Osteoblast (primary cell): ENCODE measurements around the gene TPM1. TPM values are rescaled to one million over a fixed set of nuclear protein-coding genes. Genes with fewer than 3 reads are reported as not detected.
A peak's percentile ranks its signal among the peaks of the same experiment; 100 is the strongest.

Source experiments
- DNase-seq: peaks from one replicate; pipeline ENCODE4 v3.0.0; 2011; ENCODE audit warnings: low spot score, mixed read lengths; ENCODE audit not compliant: insufficient read length; ENCODE audit errors: missing footprints
- H2AFZ ChIP-seq: 2 replicates; pipeline ENCODE4 v1.6.0; 2011; ENCODE audit warnings: mild to moderate bottlenecking, low read length
- H3K27ac ChIP-seq: 2 replicates; pipeline ENCODE4 v1.5.1; 2011; ENCODE audit warnings: mild to moderate bottlenecking, low read depth, low read length, moderate library complexity
- H3K27me3 ChIP-seq: 2 replicates; pipeline ENCODE4 v1.6.0; 2012; ENCODE audit warnings: mild to moderate bottlenecking, control low read depth, inconsistent platforms, low read length, moderate library complexity; ENCODE audit not compliant: insufficient read depth
- H3K36me3 ChIP-seq: 2 replicates; pipeline ENCODE4 v1.5.1; 2011; ENCODE audit warnings: mild to moderate bottlenecking, low read length, control low read depth, moderate library complexity; ENCODE audit not compliant: insufficient read depth
- H3K4me1 ChIP-seq: 2 replicates; pipeline ENCODE4 v1.5.1; 2011; ENCODE audit warnings: mild to moderate bottlenecking, low read length, control low read depth, moderate library complexity; ENCODE audit not compliant: insufficient read depth
- H3K4me2 ChIP-seq: 2 replicates; pipeline ENCODE4 v1.6.0; 2011; ENCODE audit warnings: mild to moderate bottlenecking, low read length; ENCODE audit not compliant: insufficient read depth
- H3K4me3 ChIP-seq: fragments of 200-600 bp; sonication (generic); 3 replicates; pipeline ENCODE4 v1.5.1; 2012; ENCODE audit warnings: mild to moderate bottlenecking, low read length, inconsistent platforms; ENCODE audit not compliant: insufficient read depth
- H3K79me2 ChIP-seq: 2 replicates; pipeline ENCODE4 v1.6.0; 2012; ENCODE audit warnings: mild to moderate bottlenecking, low read length, control low read depth, inconsistent platforms; ENCODE audit not compliant: insufficient read depth
- H3K9me3 ChIP-seq: 2 replicates; pipeline ENCODE4 v1.5.1; 2011; ENCODE audit warnings: low read depth, low read length, control low read depth
- H4K20me1 ChIP-seq: 2 replicates; pipeline ENCODE4 v1.6.0; 2012; ENCODE audit warnings: mild to moderate bottlenecking, low read length, control low read depth; ENCODE audit not compliant: insufficient read depth
- total RNA-seq: library from RNA; depleted of rRNA; stranded (reverse); fragments of >200 nt; gene quantifications from 2 replicates; pipeline ENCODE4 v1.2.3, GENCODE V29; 2012
- TF ChIP-seq, protein P1 (sequence below): IDR thresholded peaks from 2 replicates; pipeline ENCODE4 v1.5.1; 2011; ENCODE audit warnings: mild to moderate bottlenecking, low read depth, low read length, moderate library complexity; ENCODE audit errors: extremely low read depth

The TPM1 gene
- total RNA-seq, 1 donor: 1,563 TPM

DNA sequence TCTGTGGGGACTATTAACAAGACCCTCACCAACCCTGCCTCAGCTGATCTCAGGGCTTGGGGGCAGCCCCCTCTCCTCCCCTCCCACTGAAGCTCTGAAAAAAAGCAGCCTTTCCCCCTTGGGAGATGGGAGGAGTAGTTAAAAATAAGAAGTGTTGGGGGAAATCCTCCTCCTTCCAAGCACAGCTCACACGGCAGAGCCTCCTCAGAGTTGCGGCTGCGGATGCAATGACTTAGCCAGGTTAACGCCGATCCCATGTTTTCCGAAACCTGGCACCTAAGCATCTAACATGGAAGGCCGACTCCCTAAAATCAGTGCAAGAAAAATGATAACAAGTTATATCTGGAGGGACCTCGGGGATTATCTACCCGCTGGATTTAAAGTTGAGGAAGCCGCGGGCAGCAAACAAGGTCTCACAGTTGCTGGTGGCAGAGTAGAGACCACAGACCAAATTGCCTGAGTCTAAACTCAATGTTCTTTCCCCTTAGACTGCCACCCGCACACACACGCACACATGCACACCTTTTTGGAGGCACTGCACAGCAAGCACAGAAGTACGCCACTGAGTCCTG, 1.1 kb upstream of the TPM1 start:
- H3K9me3 ChIP-seq: no peaks in the 10 kb centered on the region
- TF ChIP-seq, protein P1, sequence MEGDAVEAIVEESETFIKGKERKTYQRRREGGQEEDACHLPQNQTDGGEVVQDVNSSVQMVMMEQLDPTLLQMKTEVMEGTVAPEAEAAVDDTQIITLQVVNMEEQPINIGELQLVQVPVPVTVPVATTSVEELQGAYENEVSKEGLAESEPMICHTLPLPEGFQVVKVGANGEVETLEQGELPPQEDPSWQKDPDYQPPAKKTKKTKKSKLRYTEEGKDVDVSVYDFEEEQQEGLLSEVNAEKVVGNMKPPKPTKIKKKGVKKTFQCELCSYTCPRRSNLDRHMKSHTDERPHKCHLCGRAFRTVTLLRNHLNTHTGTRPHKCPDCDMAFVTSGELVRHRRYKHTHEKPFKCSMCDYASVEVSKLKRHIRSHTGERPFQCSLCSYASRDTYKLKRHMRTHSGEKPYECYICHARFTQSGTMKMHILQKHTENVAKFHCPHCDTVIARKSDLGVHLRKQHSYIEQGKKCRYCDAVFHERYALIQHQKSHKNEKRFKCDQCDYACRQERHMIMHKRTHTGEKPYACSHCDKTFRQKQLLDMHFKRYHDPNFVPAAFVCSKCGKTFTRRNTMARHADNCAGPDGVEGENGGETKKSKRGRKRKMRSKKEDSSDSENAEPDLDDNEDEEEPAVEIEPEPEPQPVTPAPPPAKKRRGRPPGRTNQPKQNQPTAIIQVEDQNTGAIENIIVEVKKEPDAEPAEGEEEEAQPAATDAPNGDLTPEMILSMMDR: no peak
- DNase-seq: peak; percentile 58
- peaks cover 39% of the 10 kb centered on the region for H3K79me2 ChIP-seq
- peaks cover 22% of the 10 kb centered on the region for H3K4me1 ChIP-seq
- no peak overlapping the region for H2AFZ ChIP-seq
- peaks cover 35% of the 10 kb centered on the region for H3K36me3 ChIP-seq
- H3K4me3 ChIP-seq: peak overlapping the region; percentile 88
- H3K4me2 ChIP-seq: peak overlapping the region; percentile 72
- H3K27me3 ChIP-seq: no peaks in the 10 kb centered on the region
- H4K20me1 ChIP-seq: peaks cover 25% of the 10 kb centered on the region
- H3K27ac ChIP-seq: peak overlapping the region; percentile 43

DNA sequence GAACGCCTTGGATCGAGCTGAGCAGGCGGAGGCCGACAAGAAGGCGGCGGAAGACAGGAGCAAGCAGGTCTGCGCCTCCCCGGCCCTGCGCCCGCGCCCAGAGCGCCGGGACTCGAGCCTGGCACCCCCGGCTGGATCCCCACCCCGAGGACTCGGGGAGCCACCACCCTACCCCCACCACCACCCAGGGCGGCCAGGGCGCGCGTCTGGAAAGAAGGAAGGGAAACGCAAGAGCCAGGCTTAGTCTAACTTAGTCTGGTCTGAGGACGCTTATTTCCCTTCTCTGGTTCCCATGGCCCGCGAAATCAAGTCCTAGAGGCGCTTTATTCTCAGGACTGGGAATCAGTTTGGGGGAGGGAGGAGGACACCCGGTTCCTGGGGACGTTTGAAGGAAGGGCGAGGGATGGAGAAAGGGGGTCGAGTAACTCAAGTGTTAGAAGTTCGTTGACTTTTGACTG, 359 bp downstream of the TPM1 start:
- peaks cover 36% of the 10 kb centered on the region for H3K4me1 ChIP-seq
- peaks cover 38% of the 10 kb centered on the region for H4K20me1 ChIP-seq
- no peaks in the 10 kb centered on the region for H3K27me3 ChIP-seq
- H3K36me3 ChIP-seq: peaks cover 49% of the 10 kb centered on the region
- peak; percentile 92 for DNase-seq
- H3K4me3 ChIP-seq: peak overlapping the region; percentile 88
- peak overlapping the region; percentile 85 for H3K4me2 ChIP-seq
- peak overlapping the region; percentile 91 for H3K27ac ChIP-seq
- H2AFZ ChIP-seq: no peak overlapping the region
- TF ChIP-seq, protein P1: no peak
- no peaks in the 10 kb centered on the region for H3K9me3 ChIP-seq
- H3K79me2 ChIP-seq: peaks cover 53% of the 10 kb centered on the region

- peaks cover 38% of the 10 kb centered on the region for H4K20me1 ChIP-seq
- peaks cover 59% of the 10 kb centered on the region for H3K79me2 ChIP-seq
- peaks cover 36% of the 10 kb centered on the region for H3K4me1 ChIP-seq
- TF ChIP-seq, protein P1: no peak
- H3K36me3 ChIP-seq: peaks cover 50% of the 10 kb centered on the region
- peak; percentile 78 for DNase-seq
- H3K9me3 ChIP-seq: no peaks in the 10 kb centered on the region
- H2AFZ ChIP-seq: no peak overlapping the region
- H3K4me2 ChIP-seq: peak overlapping the region; percentile 85
- peak overlapping the region; percentile 88 for H3K4me3 ChIP-seq
- H3K27ac ChIP-seq: peak overlapping the region; percentile 91
- no peaks in the 10 kb centered on the region for H3K27me3 ChIP-seq
Observed at GRCh38 chr15:63043335-63044076, 959 bp downstream of the TPM1 start.

DNA sequence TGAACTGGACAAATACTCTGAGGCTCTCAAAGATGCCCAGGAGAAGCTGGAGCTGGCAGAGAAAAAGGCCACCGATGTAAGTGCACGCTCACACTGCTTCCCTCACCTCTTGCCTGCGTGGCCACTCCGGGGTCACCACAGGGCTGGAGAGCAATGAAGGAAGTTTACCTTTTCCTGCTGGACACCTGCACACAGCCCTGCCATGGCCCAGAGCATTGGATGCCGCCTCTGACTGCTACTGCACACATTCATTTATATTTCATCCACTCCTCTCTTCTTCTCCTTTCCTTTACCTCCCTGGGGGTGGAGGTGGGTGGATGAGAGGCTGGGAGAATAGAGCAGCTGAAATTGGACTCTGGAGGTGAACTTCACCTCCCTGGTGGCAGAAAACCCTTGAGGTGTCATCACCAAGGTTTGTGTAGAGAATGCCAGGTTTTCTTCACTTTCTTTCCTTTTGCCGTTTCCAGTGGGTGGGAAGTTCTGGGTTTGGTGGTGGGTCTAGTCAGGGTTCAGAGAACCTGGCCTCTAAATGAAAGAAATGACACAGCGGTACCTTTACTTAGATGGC, 1.6 kb downstream of the TPM1 start:
- Histone ChIP-seq H3K36me3 (peaks cover 50% of the 10 kb centered on the region), H3K27me3 (no peaks in the 10 kb centered on the region), H3K79me2 (peaks cover 66% of the 10 kb centered on the region), H4K20me1 (peaks cover 42% of the 10 kb centered on the region), H3K4me1 (peaks cover 36% of the 10 kb centered on the region), H3K4me3 (peak overlapping the region; percentile 88), H3K4me2 (peak overlapping the region; percentile 85), H2AFZ (no peak overlapping the region), H3K27ac (peak overlapping the region; percentile 91), H3K9me3 (no peaks in the 10 kb centered on the region)
- TF ChIP-seq, protein P1: no peak
- DNase-seq: peak; percentile 51
